Lower lobe of right lung (tissue), 2 donors: Measurements from ENCODE around the gene ZNF221. TPM values are rescaled to one million over a fixed set of nuclear protein-coding genes. Genes with fewer than 3 reads are reported as not detected.

Source experiments
- ATAC-seq, 2 donors: fragments of 200-7000 bp; cut with Tn5 transposase; one replicate each; pipeline ENCODE4 v1.9.1; 2020 to 2022; ENCODE audit warnings: mild to moderate bottlenecking in 2 of 2, moderate library complexity in 2 of 2
- DNase-seq: peaks from one replicate; pipeline ENCODE4 v3.0.0-alpha.2; 2020
- H3K27ac ChIP-seq: fragments of 200-600 bp; one replicate; pipeline ENCODE4 v1.8.0; 2022
- H3K27me3 ChIP-seq: fragments of 200-600 bp; one replicate; pipeline ENCODE4 v1.8.0; 2022; ENCODE audit warnings: low read depth
- H3K36me3 ChIP-seq: fragments of 200-600 bp; one replicate; pipeline ENCODE4 v1.8.0; 2022; ENCODE audit warnings: mild to moderate bottlenecking
- H3K4me1 ChIP-seq: fragments of 200-600 bp; one replicate; pipeline ENCODE4 v1.8.0; 2022
- H3K4me3 ChIP-seq: fragments of 200-600 bp; one replicate; pipeline ENCODE4 v1.8.0; 2022; ENCODE audit warnings: mild to moderate bottlenecking
- H3K9me3 ChIP-seq: fragments of 200-600 bp; one replicate; pipeline ENCODE4 v1.8.0; 2022
- CTCF ChIP-seq: fragments of 200-600 bp; IDR thresholded peaks from one replicate; pipeline ENCODE4 v1.8.0; 2022; ENCODE audit warnings: antibody characterized with exemption, mild to moderate bottlenecking
- intact Hi-C: fragments of 100-400 bp; cut with DNase I; formaldehyde crosslinking; loops from one replicate; pipeline ENCODE4 v1.11.0; 2022
- total RNA-seq: library from RNA; stranded (reverse); fragmentation: NEBNext Ultra II Directional; extraction: Animal tissue kit (Norgen Biotek cat#: 25700); gene quantifications from one replicate; pipeline ENCODE4 v1.2.1, GENCODE V29; 2021
- donor health status: DM: no; HTN: yes; CAD: no; lungs with severe emphysema.

The ZNF221 gene
- total RNA-seq, 1 donor from 2014 or later = 6.2 TPM

- ATAC-seq (no peak), DNase-seq (no peak)
- Histone ChIP-seq H3K36me3 (peaks cover 38% of the 10 kb centered on the region), H3K27ac (no peak overlapping the region), H3K4me3 (no peak overlapping the region), H3K4me1 (peaks cover 16% of the 10 kb centered on the region), H3K9me3 (peaks cover 45% of the 10 kb centered on the region), H3K27me3 (no peaks in the 10 kb centered on the region)
- intact Hi-C loops = no loop called here
- TF ChIP-seq CTCF = no peak
These were observed 54.9 kb downstream of the ZNF221 start for GRCh38 chr19:44005973-44006372.

GRCh38 chr19:44007473-44007872 lies 56.4 kb downstream of the ZNF221 start:
- no peaks in the 10 kb centered on the region for H3K27me3 ChIP-seq
- intact Hi-C loops = no loop called here
- ATAC-seq = no peak
- DNase-seq = no peak
- H3K36me3 ChIP-seq = peaks cover 42% of the 10 kb centered on the region
- no peak for TF ChIP-seq CTCF
- H3K4me3 ChIP-seq = no peak overlapping the region
- H3K9me3 ChIP-seq = peaks cover 60% of the 10 kb centered on the region
- H3K4me1 ChIP-seq = peaks cover 11% of the 10 kb centered on the region
- H3K27ac ChIP-seq = no peak overlapping the region

DNA sequence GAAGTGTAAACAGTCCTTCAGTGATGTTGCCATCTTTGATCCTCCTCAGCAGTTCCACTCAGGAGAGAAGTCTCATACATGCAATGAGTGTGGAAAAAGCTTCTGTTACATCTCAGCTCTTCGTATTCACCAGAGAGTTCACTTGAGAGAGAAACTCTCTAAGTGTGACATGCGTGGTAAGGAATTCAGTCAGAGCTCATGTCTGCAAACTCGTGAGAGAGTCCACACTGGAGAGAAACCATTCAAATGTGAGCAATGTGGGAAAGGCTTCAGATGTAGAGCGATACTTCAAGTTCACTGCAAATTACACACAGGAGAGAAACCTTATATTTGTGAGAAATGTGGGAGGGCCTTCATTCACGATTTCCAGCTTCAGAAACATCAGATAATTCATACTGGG lies 59.4 kb downstream of the ZNF221 start:
- peaks cover 81% of the 10 kb centered on the region for H3K9me3 ChIP-seq
- H3K27ac ChIP-seq = no peak overlapping the region
- no peak for DNase-seq
- no peak overlapping the region for H3K4me3 ChIP-seq
- no peaks in the 10 kb centered on the region for H3K27me3 ChIP-seq
- peaks cover 42% of the 10 kb centered on the region for H3K36me3 ChIP-seq
- H3K4me1 ChIP-seq = no peaks in the 10 kb centered on the region
- no peak for ATAC-seq
- intact Hi-C loops = no loop called here
- TF ChIP-seq CTCF = no peak

Other genes starting within 250 kb of the ZNF221 start
- not detected for gene IRGC, start 235.2 kb upstream of the ZNF221 start, total RNA-seq
- 47.3 TPM for gene SMG9, start 196.3 kb upstream of the ZNF221 start, total RNA-seq
- gene KCNN4, start 170.3 kb upstream of the ZNF221 start, total RNA-seq = 3.6 TPM
- 7.5 TPM for gene LYPD5, start 148.8 kb upstream of the ZNF221 start, total RNA-seq
- 12.7 TPM for gene ZNF283, start 123.9 kb upstream of the ZNF221 start, total RNA-seq
- gene ZNF404, start 67.3 kb upstream of the ZNF221 start, total RNA-seq = 3.2 TPM
- 13.3 TPM for gene ZNF45, start 15.9 kb upstream of the ZNF221 start, total RNA-seq
- 8.9 TPM for gene ZNF155, start 33.0 kb downstream of the ZNF221 start, total RNA-seq
- 4.8 TPM for gene ZNF230, start 51.7 kb downstream of the ZNF221 start, total RNA-seq
- 3.1 TPM for gene ZNF222, start 74.2 kb downstream of the ZNF221 start, total RNA-seq
- 5.7 TPM for gene ZNF223, start 100.8 kb downstream of the ZNF221 start, total RNA-seq
- gene ZNF284, start 120.9 kb downstream of the ZNF221 start, total RNA-seq = 2.4 TPM
- gene ZNF224, start 143.1 kb downstream of the ZNF221 start, total RNA-seq = 31.6 TPM
- 6.8 TPM for gene ZNF225, start 162.2 kb downstream of the ZNF221 start, total RNA-seq
- 16.1 TPM for gene ZNF234, start 190.3 kb downstream of the ZNF221 start, total RNA-seq
- 17.7 TPM for gene ZNF226, start 213.9 kb downstream of the ZNF221 start, total RNA-seq